Measurements from ENCODE around the gene ACBD7.

ACBD7 gene

GRCh38 chr10:15037691-15038090, 50.9 kb downstream of the ACBD7 start:
- CTCF ChIA-PET: interaction anchor here (0.6 kb wide), 1 partner anchor 66 kb away, joined by 3 read pairs; no protein-coding TSS in a partner anchor
- no peak overlapping the region for H3K27ac ChIP-seq (ENCODE audit: extremely low read depth, low read depth, low read length)
- no peaks in the 10 kb centered on the region for H3K9me3 ChIP-seq (ENCODE audit: control insufficient read depth, insufficient read depth, low read depth, low read length)
- H3K4me3 ChIP-seq (ENCODE audit: low read depth, low read length): no peak overlapping the region
- H3K36me3 ChIP-seq (ENCODE audit: control insufficient read depth in 2 of 2, insufficient read depth in 1 of 2, low read length in 2 of 2): no peaks in the 10 kb centered on the region
- no peaks in the 10 kb centered on the region for H3K4me1 ChIP-seq (ENCODE audit: control insufficient read depth, insufficient read depth, low read length)
- no peak for TF ChIP-seq ZNF600 (tag by site-specific recombination; IDR thresholded peaks at IDR 0.05)
- no peak for TF ChIP-seq ZNF394 (tag by site-specific recombination; IDR thresholded peaks at IDR 0.05; ENCODE audit: borderline replicate concordance)
- TF ChIP-seq ZNF266 (tag by site-specific recombination; IDR thresholded peaks at IDR 0.05; ENCODE audit: low read depth): no peak
- TF ChIP-seq RBAK (tag by site-specific recombination; IDR thresholded peaks at IDR 0.05): no peak
- TF ChIP-seq ZNF184 (tag by site-specific recombination; IDR thresholded peaks at IDR 0.05): no peak
- TF ChIP-seq ZIC2 (tag by site-specific recombination; IDR thresholded peaks at IDR 0.05): no peak
- TF ChIP-seq SALL2 (tag by site-specific recombination; IDR thresholded peaks at IDR 0.05; ENCODE audit: borderline replicate concordance): no peak
- no peak for TF ChIP-seq ZEB2 (tag by site-specific recombination; IDR thresholded peaks at IDR 0.05)
- POLR2A ChIA-PET: no interaction called here

GRCh38 chr10:15035385-15036301, 52.9 kb downstream of the ACBD7 start:
- Histone ChIP-seq H3K27ac (ENCODE audit: extremely low read depth, low read depth, low read length) (no peak overlapping the region), H3K4me1 (ENCODE audit: control insufficient read depth, insufficient read depth, low read length) (no peaks in the 10 kb centered on the region), H3K4me3 (ENCODE audit: low read depth, low read length) (no peak overlapping the region), H3K36me3 (ENCODE audit: control insufficient read depth in 2 of 2, insufficient read depth in 1 of 2, low read length in 2 of 2) (no peaks in the 10 kb centered on the region), H3K9me3 (ENCODE audit: control insufficient read depth, insufficient read depth, low read depth, low read length) (no peaks in the 10 kb centered on the region)
- TF ChIP-seq, protein P1, sequence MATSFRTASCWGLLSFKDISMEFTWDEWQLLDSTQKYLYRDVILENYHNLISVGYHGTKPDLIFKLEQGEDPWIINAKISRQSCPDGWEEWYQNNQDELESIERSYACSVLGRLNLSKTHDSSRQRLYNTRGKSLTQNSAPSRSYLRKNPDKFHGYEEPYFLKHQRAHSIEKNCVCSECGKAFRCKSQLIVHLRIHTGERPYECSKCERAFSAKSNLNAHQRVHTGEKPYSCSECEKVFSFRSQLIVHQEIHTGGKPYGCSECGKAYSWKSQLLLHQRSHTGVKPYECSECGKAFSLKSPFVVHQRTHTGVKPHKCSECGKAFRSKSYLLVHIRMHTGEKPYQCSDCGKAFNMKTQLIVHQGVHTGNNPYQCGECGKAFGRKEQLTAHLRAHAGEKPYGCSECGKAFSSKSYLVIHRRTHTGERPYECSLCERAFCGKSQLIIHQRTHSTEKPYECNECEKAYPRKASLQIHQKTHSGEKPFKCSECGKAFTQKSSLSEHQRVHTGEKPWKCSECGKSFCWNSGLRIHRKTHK (tag by site-specific recombination; IDR thresholded peaks at IDR 0.05): no peak
- TF ChIP-seq ZSCAN23 (tag by site-specific recombination; IDR thresholded peaks at IDR 0.05): no peak
- TF ChIP-seq ZNF404 (tag by site-specific recombination; IDR thresholded peaks at IDR 0.05): no peak
- TF ChIP-seq ZNF530 (tag by site-specific recombination; IDR thresholded peaks at IDR 0.05; ENCODE audit: low read depth): no peak
- no peak for TF ChIP-seq REPIN1 (tag by site-specific recombination; IDR thresholded peaks at IDR 0.05; ENCODE audit: low read depth)
- ChIA-PET POLR2A (no interaction called here), CTCF (interaction anchor here (0.6 kb wide), 1 partner anchor 1852 kb away, joined by 3 read pairs; no protein-coding TSS in a partner anchor)

DNA sequence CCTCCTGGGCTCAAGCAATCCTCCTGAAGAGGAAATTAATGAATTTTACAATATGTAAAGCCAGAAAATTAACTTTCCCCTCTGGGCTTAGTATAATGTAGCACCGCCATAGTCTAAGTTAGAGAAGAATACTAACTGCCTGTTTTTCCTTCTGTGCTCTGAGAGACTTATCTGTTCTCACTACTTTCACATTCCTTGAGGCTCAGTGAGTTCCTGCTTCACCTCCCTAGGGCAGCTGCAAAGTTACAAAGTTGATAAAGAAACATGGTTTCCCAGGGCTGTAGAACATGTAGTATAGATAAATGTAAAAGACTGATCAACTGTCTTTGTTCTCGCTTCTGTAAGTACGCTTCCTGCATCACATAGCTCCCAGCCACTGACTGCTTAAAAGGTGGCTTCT, 60.8 kb downstream of the ACBD7 start:
- Histone ChIP-seq H3K4me3 (ENCODE audit: low read depth, low read length) (no peak overlapping the region), H3K4me1 (ENCODE audit: control insufficient read depth, insufficient read depth, low read length) (peaks cover 4% of the 10 kb centered on the region; the same call in 1 of the 2 replicates), H3K9me3 (ENCODE audit: control insufficient read depth, insufficient read depth, low read depth, low read length) (no peaks in the 10 kb centered on the region), H3K27ac (ENCODE audit: extremely low read depth, low read depth, low read length) (no peak overlapping the region), H3K36me3 (ENCODE audit: control insufficient read depth in 2 of 2, insufficient read depth in 1 of 2, low read length in 2 of 2) (no peaks in the 10 kb centered on the region)
- CTCF ChIA-PET: no interaction called here
- POLR2A ChIA-PET: no interaction called here
- TF ChIP-seq, protein P2, sequence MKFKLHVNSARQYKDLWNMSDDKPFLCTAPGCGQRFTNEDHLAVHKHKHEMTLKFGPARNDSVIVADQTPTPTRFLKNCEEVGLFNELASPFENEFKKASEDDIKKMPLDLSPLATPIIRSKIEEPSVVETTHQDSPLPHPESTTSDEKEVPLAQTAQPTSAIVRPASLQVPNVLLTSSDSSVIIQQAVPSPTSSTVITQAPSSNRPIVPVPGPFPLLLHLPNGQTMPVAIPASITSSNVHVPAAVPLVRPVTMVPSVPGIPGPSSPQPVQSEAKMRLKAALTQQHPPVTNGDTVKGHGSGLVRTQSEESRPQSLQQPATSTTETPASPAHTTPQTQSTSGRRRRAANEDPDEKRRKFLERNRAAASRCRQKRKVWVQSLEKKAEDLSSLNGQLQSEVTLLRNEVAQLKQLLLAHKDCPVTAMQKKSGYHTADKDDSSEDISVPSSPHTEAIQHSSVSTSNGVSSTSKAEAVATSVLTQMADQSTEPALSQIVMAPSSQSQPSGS (tag by site-specific recombination; IDR thresholded peaks at IDR 0.05; ENCODE audit: low read depth): no peak
- TF ChIP-seq ZNF473 (tag by site-specific recombination; IDR thresholded peaks at IDR 0.05) (no peak), ZFP3 (tag by site-specific recombination; IDR thresholded peaks at IDR 0.05; ENCODE audit: low read depth) (no peak), BCL11A (tag by site-specific recombination; IDR thresholded peaks at IDR 0.05; ENCODE audit: low read depth) (no peak), BCL11B (tag by site-specific recombination; IDR thresholded peaks at IDR 0.05; ENCODE audit: low read depth) (no peak), KLF9 (tag by site-specific recombination; IDR thresholded peaks at IDR 0.05; ENCODE audit: low read depth) (no peak), ZNF558 (tag by site-specific recombination; IDR thresholded peaks at IDR 0.05) (no peak), CTCF (tag by site-specific recombination; IDR thresholded peaks at IDR 0.05) (no peak), ZNF138 (tag by site-specific recombination; IDR thresholded peaks at IDR 0.05; ENCODE audit: borderline replicate concordance) (no peak), ZNF664 (tag by site-specific recombination; IDR thresholded peaks at IDR 0.05) (no peak), ZNF514 (tag by site-specific recombination; IDR thresholded peaks at IDR 0.05) (no peak), ZBTB7A (tag by site-specific recombination; IDR thresholded peaks at IDR 0.05; ENCODE audit: low read depth) (no peak), KLF8 (tag by site-specific recombination; IDR thresholded peaks at IDR 0.05) (no peak), ZNF169 (tag by site-specific recombination; IDR thresholded peaks at IDR 0.05) (no peak), ZNF16 (tag by site-specific recombination; IDR thresholded peaks at IDR 0.05; ENCODE audit: low read depth) (no peak), ZNF791 (tag by site-specific recombination; IDR thresholded peaks at IDR 0.05) (no peak)
